Ammon's horn (tissue), 1 donor: ENCODE results near the gene MERTK.
"Not testable (repeated sequence)": the region's sequence is repeated elsewhere in the genome, so short reads cannot be mapped to it uniquely, and the experiment has no call there.

ENCODE experiments used
- DNase-seq: peaks from one replicate; pipeline ENCODE4 v3.0.0-alpha.2; 2016; ENCODE audit warnings: low spot score

Gene MERTK

GRCh38 chr2:112008910-112009485 lies 110.6 kb downstream of the MERTK start:
- no peak for DNase-seq

GRCh38 chr2:112010751-112011150 lies 112.3 kb downstream of the MERTK start:
- DNase-seq, result no peak

DNA sequence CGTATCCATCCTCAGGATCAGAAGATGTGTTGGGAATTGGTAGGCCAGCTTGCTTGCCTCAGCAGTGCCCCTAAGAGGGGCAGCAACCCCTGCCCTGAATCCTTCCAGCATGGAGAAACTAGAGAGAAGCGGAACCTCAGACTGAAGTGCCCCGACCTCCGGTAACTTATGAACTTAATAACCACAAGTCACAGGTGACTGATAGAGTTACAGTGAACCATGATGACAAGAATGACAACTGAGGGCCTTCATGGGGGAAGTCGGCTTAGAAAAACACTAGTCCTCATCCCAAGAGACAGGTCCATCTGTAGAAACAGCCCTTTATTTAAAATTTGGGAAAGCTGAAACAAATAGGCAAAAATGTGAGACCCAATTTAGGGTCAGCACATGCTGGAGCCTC lies 114.1 kb downstream of the MERTK start:
- no peak for DNase-seq

DNA sequence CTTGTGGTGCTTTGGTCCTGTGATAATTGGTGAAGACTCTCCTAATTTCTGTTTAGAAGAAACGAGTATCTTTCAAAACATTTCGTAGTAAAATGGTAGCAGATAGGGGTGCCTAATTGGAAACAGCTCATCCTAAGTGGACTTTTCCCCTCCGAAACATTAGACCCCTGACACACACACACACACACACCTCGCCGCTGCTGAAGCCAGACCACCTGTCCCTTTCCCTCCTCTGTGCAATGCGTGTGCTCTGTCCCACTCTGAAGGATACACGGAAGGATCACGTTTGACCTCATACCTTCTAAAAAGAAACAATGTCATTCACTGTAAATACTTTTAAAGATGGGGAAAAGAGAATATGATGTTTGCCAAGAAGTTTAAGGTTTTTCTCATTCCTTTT lies 120.4 kb downstream of the MERTK start:
- no peak for DNase-seq

DNA sequence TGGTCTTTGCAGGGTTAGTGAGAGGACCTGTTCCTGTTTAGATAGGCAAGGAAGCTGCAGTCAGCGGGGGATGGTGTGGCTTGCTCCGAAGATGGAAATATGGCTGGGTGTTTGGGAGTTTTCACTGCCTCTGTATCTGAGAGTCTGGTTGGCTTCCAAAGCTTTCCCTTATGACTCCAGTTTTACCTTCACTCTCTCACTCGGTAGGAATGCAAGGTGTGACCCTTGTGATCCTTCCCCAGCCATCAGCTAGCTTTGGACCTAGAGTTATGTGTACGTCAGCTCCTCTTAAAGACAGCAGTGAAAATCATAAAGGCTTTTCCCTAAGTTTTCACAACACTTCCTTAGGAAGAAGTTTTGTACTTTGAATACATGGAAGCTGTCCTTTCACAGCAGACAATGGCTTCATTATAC lies 121.2 kb downstream of the MERTK start:
- no peak for DNase-seq

GRCh38 chr2:112020561-112020960 lies 122.2 kb downstream of the MERTK start:
- DNase-seq, result no peak

GRCh38 chr2:112021290-112021689 lies 122.9 kb downstream of the MERTK start:
- no peak for DNase-seq

- no peak for DNase-seq
These were observed 123.4 kb downstream of the MERTK start for GRCh38 chr2:112021781-112022231.

GRCh38 chr2:112023707-112024106 lies 125.3 kb downstream of the MERTK start:
- DNase-seq, result no peak

- DNase-seq, result peak; percentile 43
These were observed 125.8 kb downstream of the MERTK start for GRCh38 chr2:112024231-112024630.

- DNase-seq, result no peak
These were observed 126.6 kb downstream of the MERTK start for GRCh38 chr2:112024896-112025491.

GRCh38 chr2:112026509-112026908 lies 128.1 kb downstream of the MERTK start:
- no peak for DNase-seq

DNA sequence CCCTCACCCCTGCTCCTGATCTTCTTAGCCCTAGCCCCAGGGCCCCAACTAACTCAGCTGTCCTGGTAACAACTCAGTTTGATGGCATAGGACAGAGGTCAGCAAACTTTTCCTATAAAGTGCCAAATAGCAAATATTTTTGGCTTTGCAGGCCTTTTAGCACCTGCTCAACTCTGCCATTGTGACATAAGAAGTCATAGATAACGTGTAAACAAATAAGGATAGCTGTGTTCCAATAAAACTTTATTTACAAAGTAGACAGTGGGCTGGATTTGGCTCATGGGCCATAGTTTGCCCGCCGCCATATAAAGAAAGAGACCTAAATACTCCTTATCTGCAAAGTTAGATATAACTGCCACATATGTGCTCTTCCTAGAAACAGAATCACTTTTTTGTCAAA lies 129.4 kb downstream of the MERTK start:
- no peak for DNase-seq

GRCh38 chr2:112029164-112029563 lies 130.8 kb downstream of the MERTK start:
- DNase-seq, result no peak

DNA sequence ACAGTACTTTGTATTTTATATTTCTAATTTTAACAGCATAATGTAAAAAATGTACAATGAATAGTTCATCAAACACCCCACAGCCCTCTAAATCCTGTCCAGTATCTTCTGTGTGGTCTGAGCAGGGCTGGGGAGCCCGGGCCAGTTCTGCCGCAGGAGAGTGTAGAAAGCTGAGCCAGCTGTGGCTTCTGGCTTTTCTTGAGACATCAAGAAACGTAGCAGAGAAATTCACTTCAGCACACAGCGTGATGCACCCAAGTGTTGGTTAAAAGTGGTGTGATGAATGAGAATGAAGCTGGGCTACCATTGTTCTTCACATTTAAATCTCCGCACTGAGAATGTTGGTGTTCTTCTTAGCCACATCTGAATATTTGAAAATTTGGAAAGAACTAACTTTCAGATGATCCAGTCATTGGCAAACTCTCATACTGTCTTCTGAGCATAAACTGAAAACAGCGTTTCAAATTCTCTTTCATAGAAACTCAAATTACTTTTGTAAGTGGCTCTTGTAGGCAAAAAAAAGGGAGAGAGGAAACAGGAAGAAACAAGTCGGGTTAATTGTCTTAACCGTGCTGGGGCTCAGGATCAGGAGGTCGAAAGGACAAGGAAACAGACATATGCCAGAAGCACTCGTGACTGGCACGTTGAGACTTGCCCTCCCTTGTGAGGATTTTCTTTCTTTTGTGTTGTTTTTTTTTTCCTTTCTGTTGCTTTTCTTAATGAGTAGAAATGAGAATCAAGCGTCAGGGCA lies 133.2 kb downstream of the MERTK start:
- peak; percentile 42 for DNase-seq

DNA sequence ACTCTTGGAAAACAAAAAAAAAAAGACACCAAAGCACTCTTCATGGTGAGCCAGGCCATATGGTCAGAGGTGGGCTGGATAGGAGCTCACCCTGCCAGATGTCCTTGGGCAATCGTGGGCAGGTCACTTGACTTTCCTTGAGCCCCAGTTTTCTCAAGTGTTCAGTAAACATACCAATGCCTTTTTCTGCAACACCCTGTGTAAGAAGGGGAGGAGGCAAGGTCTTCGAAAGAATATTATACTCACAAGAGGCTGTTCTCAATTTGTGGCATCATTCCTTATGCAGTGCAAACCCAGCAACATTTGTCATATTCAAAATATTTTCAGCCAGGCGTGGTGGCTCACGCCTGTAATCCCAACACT lies 133.8 kb downstream of the MERTK start:
- no peak for DNase-seq

GRCh38 chr2:112032689-112033465 lies 134.5 kb downstream of the MERTK start:
- DNase-seq, result peak; percentile 52

DNA sequence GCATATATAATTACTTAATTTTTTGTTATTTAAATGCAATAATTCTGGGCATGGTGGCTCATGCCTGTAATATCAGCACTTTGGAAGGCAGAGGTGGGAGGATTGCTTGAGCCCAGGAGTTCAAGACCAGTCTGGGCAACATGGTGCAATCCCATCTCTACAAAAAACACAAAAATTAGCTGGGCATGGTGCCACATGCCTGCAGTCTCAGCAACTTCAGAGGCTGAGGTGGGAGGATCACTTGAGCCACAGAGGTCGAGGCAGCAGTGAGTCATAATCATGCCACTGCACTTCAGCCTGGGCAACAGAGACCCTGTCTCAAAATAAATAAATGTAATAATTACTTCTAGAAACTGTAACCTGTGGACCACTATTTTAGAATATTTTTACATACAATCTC lies 135.2 kb downstream of the MERTK start:
- DNase-seq, result no peak

DNA sequence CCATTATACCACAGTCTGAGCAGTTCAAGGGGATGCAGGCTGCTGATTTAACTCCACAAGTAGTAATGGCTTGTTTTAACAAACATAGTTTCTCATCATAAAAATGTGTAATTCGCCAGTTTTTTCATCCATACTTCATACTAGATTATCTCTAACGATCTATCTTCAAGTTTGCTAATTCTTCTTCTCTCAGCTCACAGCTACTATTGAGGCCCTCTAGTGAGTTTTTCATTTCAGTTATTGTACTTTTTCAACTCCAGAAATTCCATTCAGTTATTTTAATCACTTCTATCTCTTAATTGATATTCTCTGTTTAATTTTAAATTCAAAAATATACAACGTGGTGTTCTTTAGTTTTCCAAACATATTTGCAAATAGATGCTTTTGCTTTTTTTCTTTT lies 136.5 kb downstream of the MERTK start:
- no peak for DNase-seq

DNA sequence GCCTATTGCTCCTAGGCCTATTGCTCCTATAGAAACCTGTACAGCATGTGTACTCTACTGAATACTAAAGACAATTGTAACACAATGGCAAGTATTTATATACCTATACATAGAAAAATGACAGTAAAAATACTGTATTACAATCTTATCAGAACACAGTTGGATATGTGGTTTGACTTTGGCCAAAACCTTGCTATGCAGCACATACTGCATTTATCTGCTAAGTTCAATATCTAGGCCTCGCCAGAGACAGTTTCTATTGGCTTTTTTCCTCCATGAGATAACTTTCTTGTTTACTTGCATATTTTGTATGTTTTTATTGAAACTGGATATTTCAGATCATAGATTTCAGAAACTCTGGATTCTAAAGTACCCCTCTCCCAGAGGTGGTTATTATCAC lies 137.4 kb downstream of the MERTK start:
- no peak for DNase-seq

- not testable (repeated sequence) for DNase-seq
These were observed 141.1 kb downstream of the MERTK start for GRCh38 chr2:112039556-112039955.

GRCh38 chr2:112040066-112040465 lies 141.7 kb downstream of the MERTK start:
- not testable (repeated sequence) for DNase-seq

GRCh38 chr2:112041460-112041859 lies 143.1 kb downstream of the MERTK start:
- not testable (repeated sequence) for DNase-seq
